Effector memory CD8-positive, alpha-beta T cell (primary cell): ENCODE measurements around the gene FETUB.
A peak's percentile ranks its signal among the peaks of the same experiment; 100 is the strongest.
"Not testable (repeated sequence)": the region's sequence is repeated elsewhere in the genome, so short reads cannot be mapped to it uniquely, and the experiment has no call there.

Source experiments
- ATAC-seq: fragments of 150-1000 bp; cut with Tn5 transposase; replicated peaks from 2 replicates; pipeline ENCODE4 v1.10.0; 2021; ENCODE audit warnings: mild to moderate bottlenecking, moderate library complexity
- DNase-seq, 3 experiments: peaks; one replicate each; pipeline ENCODE4 v3.0.0; 2021
- H3K27ac Mint-ChIP-seq, 2 donors: one replicate each; pipeline ENCODE4 v1.8.0; 2022; ENCODE audit warnings: mild to moderate bottlenecking in 2 of 2, mixed read lengths in 2 of 2, moderate library complexity in 2 of 2
- H3K27me3 Mint-ChIP-seq, 2 donors: one replicate each; pipeline ENCODE4 v1.8.0; 2022; ENCODE audit warnings: mixed read lengths in 2 of 2
- H3K36me3 Mint-ChIP-seq: one replicate; pipeline ENCODE4 v1.8.0; 2022; ENCODE audit warnings: mild to moderate bottlenecking, moderate library complexity, mixed read lengths; ENCODE audit not compliant: insufficient read depth
- H3K4me1 Mint-ChIP-seq, 2 donors: one replicate each; pipeline ENCODE4 v1.8.0; 2022; ENCODE audit warnings: low read depth in 2 of 2, mixed read lengths in 2 of 2
- H3K4me3 Mint-ChIP-seq, 2 donors: one replicate each; pipeline ENCODE4 v1.8.0; 2022; ENCODE audit warnings: mild to moderate bottlenecking in 2 of 2, mixed read lengths in 2 of 2, moderate library complexity in 2 of 2
- H3K9me3 Mint-ChIP-seq, 2 donors: one replicate each; pipeline ENCODE4 v1.8.0; 2022; ENCODE audit warnings: mixed read lengths in 2 of 2

The FETUB gene

DNA sequence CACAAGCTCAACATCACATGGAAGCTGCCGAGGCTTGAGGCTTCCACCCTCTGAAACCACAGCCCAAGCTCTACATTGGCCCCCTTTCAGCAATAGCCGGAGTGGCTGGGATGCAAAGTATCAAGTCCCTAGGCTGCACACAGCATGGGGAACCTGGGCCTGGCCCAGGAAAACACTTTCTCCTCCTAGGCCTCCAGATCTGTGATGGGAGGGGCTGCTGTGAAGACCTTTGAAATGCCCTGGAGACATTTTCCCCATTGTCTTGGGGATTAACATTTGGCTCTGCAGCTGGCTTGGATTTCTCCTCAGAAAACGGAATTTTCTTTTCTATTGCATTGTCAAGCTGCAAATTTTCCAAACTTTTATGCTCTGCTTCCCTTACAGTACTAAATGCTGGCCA is 43.8 kb downstream of the FETUB start:
- Mint-ChIP-seq H3K36me3 (no peaks in the 10 kb centered on the region), H3K9me3 (peaks cover 8 to 9% of the 10 kb centered on the region in 2 donors), H3K4me1 (peaks cover 12 to 16% of the 10 kb centered on the region in 2 donors), H3K27me3 (peaks cover 43 to 58% of the 10 kb centered on the region in 2 donors), H3K4me3 (no peak overlapping the region), H3K27ac (no peak overlapping the region)
- ATAC-seq = no peak
- no peak for DNase-seq

DNA sequence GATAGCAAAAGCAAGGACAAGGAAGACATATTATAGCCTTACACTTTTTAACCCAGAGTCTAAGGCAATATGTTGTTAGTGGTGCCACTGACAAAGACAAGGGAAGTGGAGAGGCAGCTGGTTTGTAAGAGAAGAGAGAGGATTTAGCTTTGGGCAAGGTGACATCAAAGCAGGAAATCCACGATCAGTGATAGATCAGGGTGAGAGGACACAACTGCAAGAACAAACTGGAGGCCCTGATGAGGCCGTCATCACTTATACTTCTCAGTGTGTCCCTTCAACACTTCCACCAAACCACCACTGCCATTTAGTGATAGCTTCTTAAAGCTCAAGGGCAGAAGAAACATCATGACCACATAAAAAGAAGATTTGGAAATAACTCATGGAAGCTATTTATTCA is 46.3 kb downstream of the FETUB start:
- H3K27me3 Mint-ChIP-seq = peaks cover 29 to 43% of the 10 kb centered on the region in 2 donors
- ATAC-seq (peak; percentile 82), DNase-seq (peak in 2 of 3 experiments; percentile 2 to 10)
- not testable (repeated sequence) for H3K9me3 Mint-ChIP-seq, H3K27ac Mint-ChIP-seq, H3K36me3 Mint-ChIP-seq, H3K4me3 Mint-ChIP-seq
- peaks cover 16 to 25% of the 10 kb centered on the region in 2 donors for H3K4me1 Mint-ChIP-seq

DNA sequence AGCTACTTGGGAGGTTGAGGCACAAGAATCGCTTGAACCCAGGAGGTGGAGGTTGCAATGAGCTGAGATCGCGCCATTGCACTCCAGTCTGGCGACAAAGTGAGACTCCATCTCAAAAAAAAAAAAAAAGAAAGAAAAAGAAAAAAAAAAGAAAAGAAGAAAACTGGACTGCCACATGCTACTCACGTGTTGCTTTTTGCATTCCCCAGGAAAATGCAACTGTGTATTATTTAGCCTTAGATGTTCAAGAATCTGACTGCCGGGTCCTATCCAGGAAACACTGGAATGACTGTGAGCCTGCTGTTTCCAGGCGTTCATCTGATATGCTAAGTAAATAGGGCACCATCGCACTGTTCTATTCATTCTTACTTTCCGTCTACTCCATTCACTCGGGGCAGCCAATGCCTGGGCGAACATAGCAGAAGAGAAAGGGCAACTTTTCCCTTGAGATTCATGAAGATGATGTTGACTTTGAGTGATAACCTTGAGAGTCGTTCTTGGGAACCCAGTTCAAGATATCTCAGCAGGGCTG is 47.0 kb downstream of the FETUB start:
- no peaks in the 10 kb centered on the region for H3K36me3 Mint-ChIP-seq
- ATAC-seq (no peak), DNase-seq (no peak)
- peaks cover 8 to 9% of the 10 kb centered on the region in 2 donors for H3K9me3 Mint-ChIP-seq
- H3K4me1 Mint-ChIP-seq = peaks cover 23 to 30% of the 10 kb centered on the region in 2 donors
- no peak overlapping the region for H3K27ac Mint-ChIP-seq
- no peak overlapping the region for H3K4me3 Mint-ChIP-seq
- H3K27me3 Mint-ChIP-seq = peaks cover 28 to 36% of the 10 kb centered on the region in 2 donors

DNA sequence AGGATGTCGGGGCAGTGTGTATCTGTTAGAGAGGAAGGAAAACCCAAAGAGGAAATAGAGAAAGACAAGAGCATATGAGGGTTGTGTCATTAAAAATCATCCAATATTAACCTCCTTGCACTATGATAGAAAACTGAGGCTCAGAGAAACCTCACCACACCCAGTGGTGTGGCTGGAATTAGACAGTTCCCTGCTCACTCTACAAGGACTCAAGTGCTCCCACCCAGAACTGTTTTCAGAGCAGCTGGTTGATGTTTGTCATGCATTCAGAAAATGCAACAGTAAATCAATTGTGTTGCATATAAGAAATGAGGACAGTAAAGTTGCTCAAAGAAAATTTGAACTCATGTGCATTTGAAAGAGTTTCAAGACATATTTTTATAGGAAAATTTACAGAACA is 50.1 kb downstream of the FETUB start:
- not testable (repeated sequence) for H3K9me3 Mint-ChIP-seq, H3K4me3 Mint-ChIP-seq, H3K36me3 Mint-ChIP-seq, ATAC-seq, DNase-seq, H3K27ac Mint-ChIP-seq
- peaks cover 11 to 14% of the 10 kb centered on the region in 2 donors for H3K27me3 Mint-ChIP-seq
- peaks cover 24 to 32% of the 10 kb centered on the region in 2 donors for H3K4me1 Mint-ChIP-seq

DNA sequence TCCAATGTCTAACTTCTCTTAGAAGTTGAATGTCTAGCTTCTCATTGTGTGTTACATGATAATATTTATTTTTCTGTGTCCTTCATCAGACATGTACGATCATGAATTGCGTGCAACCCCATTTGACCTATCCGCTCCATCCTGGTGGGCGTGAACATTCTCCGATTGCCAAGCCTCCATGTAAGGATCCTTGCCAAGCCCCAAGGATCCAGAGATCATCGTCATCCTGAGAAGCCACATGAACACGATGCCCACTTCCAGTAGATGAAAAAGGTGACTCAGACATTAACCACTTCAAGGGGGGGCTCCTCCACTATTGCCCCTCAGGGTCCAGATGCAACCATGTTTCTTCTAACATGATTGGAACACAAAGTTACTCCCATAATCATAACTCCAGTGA is 51.5 kb downstream of the FETUB start:
- peaks cover 6 to 9% of the 10 kb centered on the region in 2 donors for H3K27me3 Mint-ChIP-seq
- no peak overlapping the region for H3K27ac Mint-ChIP-seq
- H3K36me3 Mint-ChIP-seq = no peaks in the 10 kb centered on the region
- no peak for ATAC-seq
- H3K4me3 Mint-ChIP-seq = peak overlapping the region; percentile 13 to 37
- H3K4me1 Mint-ChIP-seq = peaks cover 14 to 18% of the 10 kb centered on the region in 2 donors
- H3K9me3 Mint-ChIP-seq = no peaks in the 10 kb centered on the region
- DNase-seq = no peak

DNA sequence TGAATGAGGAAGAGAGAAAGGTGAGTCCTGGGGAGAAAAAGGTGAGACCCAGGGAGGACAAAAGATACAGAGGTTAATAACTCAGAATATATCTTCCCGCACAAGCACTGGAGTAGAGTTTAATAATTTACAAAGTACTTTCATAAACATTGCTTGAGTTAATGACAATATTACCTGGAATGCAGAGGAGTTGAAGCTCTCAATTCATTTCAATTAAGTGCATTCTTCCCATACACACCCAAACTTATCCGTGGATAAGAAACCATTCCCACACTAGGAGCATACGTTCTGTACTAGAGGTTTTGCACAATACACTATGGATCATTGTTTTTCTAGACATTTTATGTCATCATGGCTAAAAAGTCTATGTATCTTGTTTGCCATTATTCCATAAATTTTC is 53.6 kb downstream of the FETUB start:
- Mint-ChIP-seq H3K4me3 (no peak overlapping the region), H3K9me3 (no peaks in the 10 kb centered on the region), H3K27ac (no peak overlapping the region), H3K36me3 (no peaks in the 10 kb centered on the region), H3K4me1 (peaks cover 12 to 18% of the 10 kb centered on the region in 2 donors), H3K27me3 (peaks cover 6 to 9% of the 10 kb centered on the region in 2 donors)
- ATAC-seq (no peak), DNase-seq (no peak)

DNA sequence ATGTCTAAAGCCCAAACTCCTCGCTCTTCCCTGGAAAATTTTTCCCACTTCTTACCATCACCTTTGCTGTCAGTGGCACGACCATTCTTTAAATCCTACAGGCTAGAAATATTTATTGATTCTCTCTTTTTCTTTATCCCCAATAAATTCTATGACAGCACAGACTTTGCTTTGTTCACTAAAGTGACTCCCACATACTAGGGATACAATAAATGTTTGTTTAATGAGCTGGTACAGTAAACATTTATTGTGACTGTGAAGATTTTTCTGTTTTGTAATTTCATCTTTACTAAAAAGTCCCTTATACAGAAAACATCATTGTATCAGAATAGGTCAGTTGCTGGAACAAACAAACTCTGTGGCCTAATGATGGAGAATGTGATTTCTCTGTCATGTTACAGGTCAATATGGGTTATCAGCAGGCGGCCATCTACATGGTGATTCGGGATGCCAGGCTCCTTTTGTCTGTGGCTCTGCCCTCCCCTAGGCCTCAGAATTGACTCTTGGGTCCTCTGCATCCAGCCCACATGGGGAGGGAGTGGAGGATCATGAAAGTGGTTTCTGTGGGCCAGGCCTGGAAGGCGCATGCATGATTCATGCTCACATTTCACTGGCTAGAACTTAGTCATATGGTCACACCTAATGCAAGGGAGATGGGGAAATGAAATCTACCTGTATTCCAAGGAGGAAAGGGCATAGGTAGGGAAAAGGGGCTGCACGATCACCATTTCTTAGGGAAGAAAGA is 54.3 kb downstream of the FETUB start:
- Mint-ChIP-seq H3K4me3 (no peak overlapping the region), H3K9me3 (no peaks in the 10 kb centered on the region), H3K36me3 (no peaks in the 10 kb centered on the region), H3K27me3 (peaks cover 6 to 9% of the 10 kb centered on the region in 2 donors), H3K4me1 (peaks cover 12 to 18% of the 10 kb centered on the region in 2 donors), H3K27ac (no peak overlapping the region)
- no peak for DNase-seq
- no peak for ATAC-seq

DNA sequence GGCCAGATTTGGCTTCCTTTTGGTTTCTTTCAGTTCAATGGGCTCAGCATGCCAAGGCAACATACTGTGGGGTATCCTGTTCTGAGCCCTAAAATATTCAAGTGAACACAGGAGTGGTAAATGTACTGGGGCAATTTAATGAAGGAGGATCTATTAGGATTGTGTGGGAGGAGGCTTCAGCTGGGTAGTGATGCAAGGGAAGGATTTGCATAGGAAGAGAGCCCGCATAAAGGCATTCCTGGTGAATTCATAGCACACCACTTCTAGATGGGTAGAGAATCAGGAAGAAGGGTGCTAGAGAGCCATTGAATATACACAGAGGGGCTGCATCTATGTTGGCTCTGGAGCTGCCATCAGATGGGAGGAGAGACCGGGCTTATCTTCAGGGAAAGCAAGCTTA is 56.3 kb downstream of the FETUB start:
- no peaks in the 10 kb centered on the region for H3K9me3 Mint-ChIP-seq
- no peak for DNase-seq

DNA sequence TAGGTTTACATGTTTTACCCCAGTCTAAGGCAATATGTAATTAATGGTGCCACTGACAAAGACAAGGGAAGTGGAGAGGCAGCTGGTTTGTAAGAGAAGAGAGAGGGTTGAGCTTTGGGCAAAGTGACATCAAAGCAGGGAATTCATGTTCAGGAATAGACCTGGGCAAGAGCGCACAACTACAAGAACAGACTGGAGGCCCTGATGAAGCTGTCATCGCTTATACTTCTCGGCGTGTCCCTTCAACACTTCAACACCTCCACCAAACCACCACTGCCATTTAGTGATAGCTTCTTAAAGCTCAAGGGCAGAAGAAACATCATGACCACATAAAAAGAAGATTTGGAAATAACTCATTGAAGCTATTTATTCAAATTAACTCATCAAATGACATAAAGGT is 57.3 kb downstream of the FETUB start:
- no peak overlapping the region for H3K4me3 Mint-ChIP-seq
- DNase-seq = no peak
- ATAC-seq = no peak
- no peaks in the 10 kb centered on the region for H3K9me3 Mint-ChIP-seq
- peaks cover 0 to 4% of the 10 kb centered on the region in 2 donors for H3K4me1 Mint-ChIP-seq
- H3K36me3 Mint-ChIP-seq = no peaks in the 10 kb centered on the region
- no peak overlapping the region for H3K27ac Mint-ChIP-seq
- H3K27me3 Mint-ChIP-seq = peaks cover 0 to 7% of the 10 kb centered on the region in 2 donors

More for the DNA sequence above, 56.3 kb downstream of the FETUB start:
- Mint-ChIP-seq H3K36me3 (no peaks in the 10 kb centered on the region), H3K27ac (no peak overlapping the region), H3K4me3 (no peak overlapping the region), H3K27me3 (peaks cover 0 to 6% of the 10 kb centered on the region in 2 donors), H3K4me1 (peaks cover 7 to 9% of the 10 kb centered on the region in 2 donors)
- no peak for ATAC-seq

DNA sequence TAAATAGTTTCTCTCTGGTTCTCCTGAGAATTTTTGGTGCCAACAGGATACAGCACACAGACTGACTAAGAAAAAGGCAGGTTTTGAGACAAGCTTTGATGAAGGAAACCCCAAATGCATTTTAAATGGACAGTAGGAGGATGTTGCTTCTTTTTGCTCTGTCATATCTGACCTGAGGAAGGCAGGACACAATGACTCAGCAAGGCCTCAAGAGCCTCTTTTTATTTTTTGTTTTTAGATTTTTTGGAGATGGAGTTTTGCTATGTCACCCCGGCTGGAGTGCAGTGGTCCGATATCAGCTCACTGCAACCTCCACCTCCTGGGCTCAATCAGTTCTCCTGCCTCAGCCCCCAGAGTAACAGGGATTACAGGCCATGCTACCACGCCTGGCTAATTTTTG is 60.1 kb downstream of the FETUB start:
- no peaks in the 10 kb centered on the region for H3K36me3 Mint-ChIP-seq
- ATAC-seq = no peak
- no peaks in the 10 kb centered on the region for H3K4me1 Mint-ChIP-seq
- H3K27me3 Mint-ChIP-seq = peaks cover 0 to 21% of the 10 kb centered on the region in 2 donors
- H3K4me3 Mint-ChIP-seq = no peak overlapping the region
- DNase-seq = no peak
- H3K9me3 Mint-ChIP-seq = no peaks in the 10 kb centered on the region
- H3K27ac Mint-ChIP-seq = no peak overlapping the region

DNA sequence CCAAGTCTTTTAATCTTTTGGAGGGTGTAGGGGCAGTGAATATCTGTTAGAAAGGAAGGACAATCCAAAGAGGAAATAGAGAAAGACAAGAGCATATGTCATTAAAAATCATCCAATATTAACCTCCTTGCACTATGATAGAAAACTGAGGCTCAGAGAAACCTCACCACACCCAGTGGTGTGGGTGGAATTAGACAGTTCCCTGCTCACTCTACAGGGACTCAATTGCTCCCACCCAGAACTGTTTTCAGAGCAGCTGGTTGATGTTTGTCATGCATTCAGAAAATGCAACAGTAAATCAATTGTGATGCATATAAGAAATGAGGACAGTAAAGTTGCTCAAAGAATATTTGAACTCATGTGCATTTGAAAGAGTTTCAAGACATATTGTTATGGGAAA is 62.3 kb downstream of the FETUB start:
- H3K4me3 Mint-ChIP-seq, DNase-seq, H3K9me3 Mint-ChIP-seq, H3K36me3 Mint-ChIP-seq, ATAC-seq, H3K27ac Mint-ChIP-seq: not testable (repeated sequence)
- peaks cover 10 to 11% of the 10 kb centered on the region in 2 donors for H3K4me1 Mint-ChIP-seq
- H3K27me3 Mint-ChIP-seq = peaks cover 4 to 31% of the 10 kb centered on the region in 2 donors
